GM12878 (cell line): ENCODE results near the gene GORASP2.

ENCODE experiments used
- LARP7 ChIP-seq: fragments of 450-650 bp; IDR thresholded peaks from 2 replicates; pipeline ENCODE4 v1.6.1; 2017; ENCODE audit warnings: mild to moderate bottlenecking
- POLR2A ChIP-seq: IDR thresholded peaks from 2 replicates; pipeline ENCODE4 v1.6.1; 2011; ENCODE audit warnings: low read depth, mild to moderate bottlenecking, low read length
- TCF12 ChIP-seq: IDR thresholded peaks from 2 replicates; pipeline ENCODE4 v1.6.1; 2011; ENCODE audit warnings: low read depth, mild to moderate bottlenecking, low read length

DNA sequence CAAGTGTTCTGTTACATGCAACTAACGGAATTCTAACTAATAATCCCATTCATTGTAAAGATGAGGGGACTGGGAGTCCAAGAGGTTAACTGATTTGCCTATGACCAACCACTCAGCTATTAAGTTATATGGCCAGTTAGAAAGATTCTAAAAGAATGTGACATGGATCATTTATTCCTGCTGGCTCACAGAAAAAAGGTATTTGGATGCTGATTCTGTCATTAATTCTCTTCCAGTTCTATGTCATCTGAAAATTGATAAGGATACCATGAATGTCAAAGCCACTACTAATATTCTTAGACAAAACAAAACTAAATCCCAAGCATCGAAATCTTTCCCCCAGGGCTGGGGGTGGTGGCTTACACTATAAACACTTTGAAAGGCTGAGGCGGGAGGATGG lies 41.2 kb upstream of the GORASP2 start:
- no peak for TF ChIP-seq LARP7
- TF ChIP-seq POLR2A: no peak
- TF ChIP-seq TCF12: no peak
